Activated naive CD4-positive, alpha-beta T cell (primary cell): Measurements from ENCODE around the gene WDFY3.

Experiments used
- DNase-seq, 4 experiments: peaks; one replicate each; lab custom pipeline; 2025; lab: John Stamatoyannopoulos, UW

The WDFY3 gene

GRCh38 chr4:84952776-84953175, 13.7 kb downstream of the WDFY3 start:
- DNase-seq: no peak

GRCh38 chr4:84952004-84952403, 14.5 kb downstream of the WDFY3 start:
- DNase-seq: no peak

- no peak for DNase-seq
These were observed 18.4 kb downstream of the WDFY3 start for GRCh38 chr4:84948056-84948455.

- DNase-seq: no peak
These were observed 21.5 kb downstream of the WDFY3 start for GRCh38 chr4:84944947-84945346.

- DNase-seq: no peak
These were observed 25.5 kb downstream of the WDFY3 start for GRCh38 chr4:84940960-84941359.

GRCh38 chr4:84939113-84939512, 27.4 kb downstream of the WDFY3 start:
- DNase-seq: no peak

GRCh38 chr4:84938316-84938715, 28.2 kb downstream of the WDFY3 start:
- no peak for DNase-seq

- DNase-seq: no peak
These were observed 29.0 kb downstream of the WDFY3 start for GRCh38 chr4:84937381-84937977.

GRCh38 chr4:84936123-84936522, 30.4 kb downstream of the WDFY3 start:
- DNase-seq: no peak

GRCh38 chr4:84932462-84932861, 34.0 kb downstream of the WDFY3 start:
- DNase-seq: no peak

- DNase-seq: no peak
These were observed 34.5 kb downstream of the WDFY3 start for GRCh38 chr4:84931961-84932360.

GRCh38 chr4:84931274-84931673, 35.2 kb downstream of the WDFY3 start:
- DNase-seq: no peak

- no peak for DNase-seq
These were observed 38.4 kb downstream of the WDFY3 start for GRCh38 chr4:84928089-84928488.

GRCh38 chr4:84927428-84927827, 39.1 kb downstream of the WDFY3 start:
- no peak for DNase-seq

- no peak for DNase-seq
These were observed 40.9 kb downstream of the WDFY3 start for GRCh38 chr4:84925558-84925957.

- DNase-seq: no peak
These were observed 42.1 kb downstream of the WDFY3 start for GRCh38 chr4:84924434-84924833.

GRCh38 chr4:84920617-84921016, 45.9 kb downstream of the WDFY3 start:
- DNase-seq: no peak

- no peak for DNase-seq
These were observed 48.5 kb downstream of the WDFY3 start for GRCh38 chr4:84917869-84918600.

GRCh38 chr4:84917086-84917821, 49.2 kb downstream of the WDFY3 start:
- no peak for DNase-seq

GRCh38 chr4:84916227-84916626, 50.3 kb downstream of the WDFY3 start:
- DNase-seq: no peak

GRCh38 chr4:84915396-84915780, 51.1 kb downstream of the WDFY3 start:
- DNase-seq: no peak

GRCh38 chr4:84914686-84915395, 51.6 kb downstream of the WDFY3 start:
- DNase-seq: no peak

GRCh38 chr4:84913176-84913575, 53.3 kb downstream of the WDFY3 start:
- no peak for DNase-seq
